ENCODE data around the gene KCNJ18.
"Not testable (repeated sequence)": the region's sequence is repeated elsewhere in the genome, so short reads cannot be mapped to it uniquely, and the experiment has no call there.

DNA sequence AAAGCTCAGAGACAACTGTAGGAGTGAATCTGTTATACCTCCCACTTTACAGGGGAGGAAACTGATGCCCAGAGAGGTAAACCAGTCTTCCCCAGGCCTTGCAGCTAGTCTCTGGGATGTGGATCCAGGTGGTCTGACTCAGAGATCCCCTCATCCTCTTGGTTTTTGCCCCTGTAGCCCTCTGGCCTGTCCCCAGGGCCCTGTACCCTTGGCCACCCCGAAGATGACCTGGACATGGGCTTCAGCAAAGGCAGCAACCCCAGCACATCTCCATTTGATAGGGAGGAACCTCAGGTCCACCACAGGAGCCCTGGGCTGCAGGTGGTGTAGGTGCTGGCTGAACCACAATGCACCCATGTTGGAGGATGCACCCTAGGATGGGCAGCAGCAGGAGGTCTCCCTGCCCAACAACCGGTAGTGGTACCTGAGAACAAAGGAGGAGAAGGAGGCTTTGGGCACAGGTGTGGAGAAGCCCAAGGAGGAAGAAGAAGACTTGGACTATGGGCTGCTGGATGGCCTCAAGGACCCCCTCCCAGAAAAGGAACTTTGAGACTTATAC, 26.3 kb upstream of the KCNJ18 start:
- TF ChIP-seq POLR2A (IDR thresholded peaks at IDR 0.05; ENCODE audit: low read depth, low read length); TAF1 (IDR thresholded peaks at IDR 0.05; ENCODE audit: low read depth, low read length); PAX5 (IDR thresholded peaks at IDR 0.05; ENCODE audit: insufficient read depth, low read length, severe bottlenecking): not testable (repeated sequence)
